CD4-positive, alpha-beta memory T cell (primary cell): ENCODE measurements around the gene PLCB1. TPM values are rescaled to one million over a fixed set of nuclear protein-coding genes. Genes with fewer than 3 reads are reported as not detected.

Experiments
- CTCF ChIA-PET: fragments of 350-600 bp; sonication (Branson Sonifier 250); formaldehyde crosslinking; loops from one replicate; lab custom pipeline; 2021; ENCODE audit warnings: inconsistent platforms; ENCODE audit not compliant: partially characterized antibody; lab: Charles Lee
- POLR2A ChIA-PET: fragments of 350-600 bp; sonication (Branson Sonifier 250); formaldehyde crosslinking; loops from one replicate; lab custom pipeline; 2021; ENCODE audit not compliant: partially characterized antibody; lab: Charles Lee
- DNase-seq, 5 donors: peaks; one replicate each; pipeline versions ENCODE4 v3.0.0 to v3.0.0-alpha.2; 2020 to 2022; ENCODE audit warnings: mixed read lengths in 1 of 5
- H3K27ac ChIP-seq: one replicate; pipeline ENCODE4 v1.7.0; 2013; ENCODE audit warnings: low read depth, low read length
- H3K27me3 ChIP-seq: 2 replicates; pipeline ENCODE4 v1.7.0; 2013; ENCODE audit warnings: mild to moderate bottlenecking, low read length, moderate library complexity; ENCODE audit not compliant: insufficient read depth
- H3K36me3 ChIP-seq: 2 replicates; pipeline ENCODE4 v1.7.0; 2013; ENCODE audit warnings: mild to moderate bottlenecking, low read length, moderate library complexity; ENCODE audit not compliant: insufficient read depth
- H3K4me1 ChIP-seq: 2 replicates; pipeline ENCODE4 v1.7.0; 2013; ENCODE audit warnings: mild to moderate bottlenecking, low read length, moderate library complexity; ENCODE audit not compliant: insufficient read depth
- H3K4me3 ChIP-seq, 2 donors: one replicate each; pipeline ENCODE4 v1.7.0; 2013; ENCODE audit warnings: low read length in 2 of 2, mild to moderate bottlenecking in 1 of 2
- H3K9me3 ChIP-seq, 2 donors: one replicate each; pipeline ENCODE4 v1.7.0; 2013; ENCODE audit warnings: low read length in 2 of 2, control low read depth in 1 of 2; ENCODE audit not compliant: control insufficient read depth in 1 of 2
- H3K27ac Mint-ChIP-seq, 7 donors: one replicate each; pipeline ENCODE4 v1.8.0; 2020 to 2021; ENCODE audit warnings: mixed read lengths in 7 of 7, mild to moderate bottlenecking in 6 of 7, inconsistent platforms in 3 of 7, moderate library complexity in 3 of 7
- H3K27me3 Mint-ChIP-seq, 2 donors: one replicate each; pipeline ENCODE4 v1.8.0; 2020 to 2021; ENCODE audit warnings: mixed read lengths in 2 of 2
- H3K36me3 Mint-ChIP-seq, 2 donors: one replicate each; pipeline ENCODE4 v1.8.0; 2020 to 2021; ENCODE audit warnings: mixed read lengths in 2 of 2, inconsistent platforms in 1 of 2, mild to moderate bottlenecking in 1 of 2
- H3K4me1 Mint-ChIP-seq, 4 donors: one replicate each; pipeline ENCODE4 v1.8.0; 2020 to 2021; ENCODE audit warnings: mixed read lengths in 4 of 4, mild to moderate bottlenecking in 1 of 4
- H3K4me3 Mint-ChIP-seq, 8 donors: one replicate each; pipeline ENCODE4 v1.8.0; 2020 to 2021; ENCODE audit warnings: mixed read lengths in 8 of 8, mild to moderate bottlenecking in 7 of 8, moderate library complexity in 6 of 8, inconsistent platforms in 3 of 8
- H3K9me3 Mint-ChIP-seq, 8 donors: one replicate each; pipeline ENCODE4 v1.8.0; 2020 to 2021; ENCODE audit warnings: mixed read lengths in 8 of 8, mild to moderate bottlenecking in 5 of 8, inconsistent platforms in 3 of 8, moderate library complexity in 1 of 8
- intact Hi-C: fragments of 100-400 bp; cut with micrococcal nuclease; formaldehyde crosslinking; loops from one replicate; pipeline ENCODE4 v1.15.1; 2023
- polyA plus RNA-seq, 2 donors: library from polyadenylated mRNA; unstranded; fragments of 300-500 nt; fragmentation: Illumina TruSeq; gene quantifications; one replicate each; pipeline ENCODE4 v1.2.3, GENCODE V29; 2021
- total RNA-seq, 2 experiments: library from RNA; stranded (reverse); gene quantifications; one replicate each; pipeline ENCODE4 v1.2.3, GENCODE V29; 2021

Gene PLCB1
- total and polyA plus RNA-seq, 4 experiments from 2014 or later: 5.5 to 9.6 (median 8.2) TPM

DNA sequence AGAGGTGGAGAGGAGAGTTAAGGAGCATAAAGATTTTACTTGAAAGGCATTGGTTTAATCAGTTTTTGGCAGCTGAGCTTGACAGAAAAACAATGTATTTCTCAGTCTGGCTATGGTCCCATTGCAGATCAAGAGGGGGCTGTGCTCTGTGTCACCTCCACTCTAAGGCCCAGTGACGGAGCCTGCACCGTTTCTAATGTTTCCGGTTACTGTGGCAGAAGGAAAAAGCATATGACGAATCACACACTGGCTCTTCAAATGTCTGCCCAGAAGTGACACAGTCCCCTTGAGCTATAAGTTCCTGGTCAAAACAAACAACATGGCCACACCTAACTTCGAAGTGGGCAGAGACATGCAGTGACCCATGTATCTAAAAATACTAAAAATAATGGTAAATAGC lies 372.0 kb downstream of the PLCB1 start:
- Histone ChIP-seq H3K9me3 (no peaks in the 10 kb centered on the region), H3K36me3 (no peaks in the 10 kb centered on the region), H3K27me3 (no peaks in the 10 kb centered on the region), H3K4me1 (no peaks in the 10 kb centered on the region), H3K4me3 (no peak overlapping the region), H3K27ac (no peak overlapping the region)
- peaks cover 0 to 6% (median 0%) of the 10 kb centered on the region in 8 donors for H3K9me3 Mint-ChIP-seq
- H3K36me3 Mint-ChIP-seq: no peaks in the 10 kb centered on the region
- H3K27ac Mint-ChIP-seq: no peak overlapping the region
- POLR2A ChIA-PET: no interaction called here
- no peak overlapping the region for H3K4me3 Mint-ChIP-seq
- intact Hi-C loops: no loop called here
- H3K27me3 Mint-ChIP-seq: no peaks in the 10 kb centered on the region
- DNase-seq: no peak
- H3K4me1 Mint-ChIP-seq: peaks cover 0 to 3% (median 0%) of the 10 kb centered on the region in 4 donors
- CTCF ChIA-PET: no interaction called here

DNA sequence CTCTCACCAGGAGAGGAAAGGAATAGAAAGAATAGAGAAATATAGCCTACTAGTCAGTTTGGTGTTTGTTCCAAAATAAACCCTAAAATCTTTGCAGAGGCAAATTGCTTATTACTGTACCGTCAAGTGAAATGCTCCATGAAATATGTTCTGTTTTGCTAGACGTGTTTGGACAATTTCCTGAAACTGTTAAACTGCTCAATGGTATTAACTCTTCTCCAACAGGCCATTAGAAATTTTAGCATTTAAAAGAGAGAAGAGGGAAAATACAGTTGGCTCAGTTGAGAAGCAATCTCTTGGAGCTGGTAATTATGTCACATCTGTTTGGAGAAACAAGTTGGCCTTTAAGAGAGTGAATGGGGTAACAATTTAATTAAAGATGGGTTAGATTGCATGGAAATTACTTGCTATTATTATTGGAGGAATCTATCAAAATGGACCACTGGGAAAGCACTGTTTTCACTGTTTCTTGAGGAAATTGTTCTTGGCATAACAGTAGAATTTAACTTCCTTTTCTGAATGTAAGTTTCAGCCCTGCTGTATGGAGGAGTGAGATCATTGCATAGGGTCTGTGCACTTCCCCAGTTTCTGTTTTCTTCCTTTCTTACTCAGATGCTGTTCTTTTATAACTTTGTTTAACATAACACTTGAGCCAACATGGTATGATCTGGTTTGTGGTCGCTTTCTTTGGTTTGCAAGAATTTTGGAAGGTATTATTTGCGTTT lies 373.6 kb downstream of the PLCB1 start:
- POLR2A ChIA-PET: no interaction called here
- CTCF ChIA-PET: no interaction called here
- Histone ChIP-seq H3K36me3 (no peaks in the 10 kb centered on the region), H3K9me3 (no peaks in the 10 kb centered on the region), H3K27me3 (no peaks in the 10 kb centered on the region), H3K4me1 (no peaks in the 10 kb centered on the region), H3K4me3 (no peak overlapping the region), H3K27ac (no peak overlapping the region)
- H3K27ac Mint-ChIP-seq: no peak overlapping the region
- intact Hi-C loops: no loop called here
- no peaks in the 10 kb centered on the region for H3K36me3 Mint-ChIP-seq
- no peaks in the 10 kb centered on the region for H3K27me3 Mint-ChIP-seq
- peaks cover 0 to 6% (median 0%) of the 10 kb centered on the region in 4 donors for H3K4me1 Mint-ChIP-seq
- peaks cover 0 to 6% (median 0%) of the 10 kb centered on the region in 8 donors for H3K9me3 Mint-ChIP-seq
- no peak overlapping the region for H3K4me3 Mint-ChIP-seq
- no peak for DNase-seq

DNA sequence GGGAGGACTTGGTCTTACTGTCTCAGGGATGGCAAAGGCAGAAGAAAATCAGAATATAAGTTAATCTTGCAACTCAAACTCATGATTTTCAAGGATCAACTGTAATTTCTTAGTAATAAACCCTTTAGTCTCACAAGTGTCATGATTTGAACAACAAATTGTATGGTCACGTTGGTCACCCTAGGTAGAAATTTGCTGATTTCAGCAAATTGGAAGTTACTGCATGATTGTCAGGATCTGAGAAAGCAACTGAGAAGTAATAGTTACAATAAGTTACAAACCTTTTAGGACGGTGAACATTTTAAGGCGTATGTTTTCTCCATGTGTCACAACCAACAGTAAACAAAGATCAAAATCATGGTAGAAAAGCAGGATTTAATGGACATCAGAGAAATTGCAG lies 375.2 kb downstream of the PLCB1 start:
- Histone ChIP-seq H3K36me3 (no peaks in the 10 kb centered on the region), H3K9me3 (no peaks in the 10 kb centered on the region), H3K4me3 (no peak overlapping the region), H3K27me3 (no peaks in the 10 kb centered on the region), H3K27ac (no peak overlapping the region), H3K4me1 (no peaks in the 10 kb centered on the region)
- Mint-ChIP-seq H3K27me3 (no peaks in the 10 kb centered on the region), H3K4me3 (no peak overlapping the region), H3K9me3 (peaks cover 0 to 4% (median 0%) of the 10 kb centered on the region in 8 donors), H3K4me1 (peaks cover 0 to 6% (median 0%) of the 10 kb centered on the region in 4 donors), H3K36me3 (no peaks in the 10 kb centered on the region), H3K27ac (no peak overlapping the region)
- ChIA-PET CTCF (no interaction called here), POLR2A (no interaction called here)
- DNase-seq: no peak
- intact Hi-C loops: no loop called here

DNA sequence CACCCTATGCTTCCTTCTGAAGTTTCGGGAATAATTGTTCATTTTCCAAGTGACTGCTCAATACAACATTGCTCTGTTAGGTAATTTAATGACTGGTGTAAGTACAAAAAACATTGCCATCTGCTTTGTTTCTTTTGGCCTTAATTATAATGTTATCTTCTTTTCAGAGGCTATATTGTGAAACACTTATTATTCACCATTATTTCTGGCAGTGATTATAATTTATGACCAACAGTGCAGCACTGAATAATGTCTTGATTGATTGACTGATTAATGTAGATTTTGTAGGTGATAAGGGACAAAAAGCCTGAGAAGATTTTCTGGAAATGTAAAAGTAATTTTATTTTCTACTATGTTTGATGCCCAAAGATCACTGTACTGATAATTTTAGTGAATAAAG lies 377.7 kb downstream of the PLCB1 start:
- Histone ChIP-seq H3K27me3 (no peaks in the 10 kb centered on the region), H3K27ac (no peak overlapping the region), H3K4me1 (no peaks in the 10 kb centered on the region), H3K9me3 (no peaks in the 10 kb centered on the region), H3K36me3 (no peaks in the 10 kb centered on the region), H3K4me3 (no peak overlapping the region)
- H3K4me3 Mint-ChIP-seq: no peak overlapping the region
- intact Hi-C loops: no loop called here
- H3K9me3 Mint-ChIP-seq: peaks cover 0 to 3% (median 0%) of the 10 kb centered on the region in 8 donors
- peaks cover 0 to 2% of the 10 kb centered on the region in 2 donors for H3K36me3 Mint-ChIP-seq
- ChIA-PET POLR2A (no interaction called here), CTCF (no interaction called here)
- peaks cover 0 to 6% (median 0%) of the 10 kb centered on the region in 4 donors for H3K4me1 Mint-ChIP-seq
- H3K27me3 Mint-ChIP-seq: no peaks in the 10 kb centered on the region
- DNase-seq: no peak
- no peak overlapping the region for H3K27ac Mint-ChIP-seq

DNA sequence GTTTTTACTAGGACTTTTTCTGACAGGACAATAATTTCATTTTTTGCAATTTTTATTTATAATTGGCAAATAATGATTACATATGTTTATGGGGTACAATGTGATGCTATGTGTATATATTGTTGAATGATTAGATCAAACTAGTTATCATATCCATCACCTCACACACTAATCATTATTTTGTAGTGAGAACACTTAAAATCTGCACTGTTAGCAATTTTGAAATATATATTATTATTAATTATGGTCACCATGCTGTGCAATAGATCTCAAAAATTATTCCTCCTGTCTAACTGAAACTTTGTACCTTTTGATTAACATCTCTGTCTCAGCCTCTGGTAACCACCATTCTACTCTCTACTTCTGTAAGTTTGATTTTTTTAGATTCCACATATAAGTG lies 378.7 kb downstream of the PLCB1 start:
- ChIA-PET POLR2A (no interaction called here), CTCF (no interaction called here)
- intact Hi-C loops: no loop called here
- H3K4me3 Mint-ChIP-seq: no peak overlapping the region
- H3K9me3 Mint-ChIP-seq: peaks cover 0 to 3% (median 0%) of the 10 kb centered on the region in 8 donors
- H3K27ac ChIP-seq: no peak overlapping the region
- H3K4me3 ChIP-seq: no peak overlapping the region
- H3K27me3 ChIP-seq: no peaks in the 10 kb centered on the region
- no peak overlapping the region for H3K27ac Mint-ChIP-seq
- peaks cover 0 to 2% of the 10 kb centered on the region in 2 donors for H3K36me3 Mint-ChIP-seq
- H3K9me3 ChIP-seq: no peaks in the 10 kb centered on the region
- no peaks in the 10 kb centered on the region for H3K36me3 ChIP-seq
- H3K4me1 ChIP-seq: no peaks in the 10 kb centered on the region
- H3K4me1 Mint-ChIP-seq: peaks cover 0 to 6% (median 0%) of the 10 kb centered on the region in 4 donors
- no peaks in the 10 kb centered on the region for H3K27me3 Mint-ChIP-seq
- DNase-seq: no peak

DNA sequence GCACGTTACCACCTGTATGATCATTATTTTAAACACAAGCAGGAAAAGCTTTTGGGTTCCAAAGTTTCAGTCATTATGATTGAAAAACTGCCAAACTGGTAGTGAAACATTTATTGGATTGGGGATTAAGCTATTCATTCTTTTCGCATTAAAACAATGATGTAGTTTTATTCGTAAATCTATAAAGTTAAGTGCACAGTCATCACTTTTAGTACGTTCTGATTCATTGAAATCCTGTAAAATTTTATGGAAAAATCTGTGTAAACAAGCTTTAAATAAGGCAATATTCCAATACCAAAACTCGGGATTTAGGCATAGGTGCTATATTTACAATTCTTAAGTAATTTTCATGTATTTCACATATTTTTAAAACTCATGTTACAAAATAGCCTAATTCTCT lies 379.9 kb downstream of the PLCB1 start:
- Histone ChIP-seq H3K4me1 (no peaks in the 10 kb centered on the region), H3K36me3 (no peaks in the 10 kb centered on the region), H3K27ac (no peak overlapping the region), H3K4me3 (no peak overlapping the region), H3K27me3 (no peaks in the 10 kb centered on the region), H3K9me3 (no peaks in the 10 kb centered on the region)
- peaks cover 0 to 8% (median 1%) of the 10 kb centered on the region in 8 donors for H3K9me3 Mint-ChIP-seq
- H3K4me1 Mint-ChIP-seq: peaks cover 0 to 6% (median 1%) of the 10 kb centered on the region in 4 donors
- DNase-seq: no peak
- no peaks in the 10 kb centered on the region for H3K27me3 Mint-ChIP-seq
- ChIA-PET CTCF (no interaction called here), POLR2A (no interaction called here)
- no peak overlapping the region for H3K27ac Mint-ChIP-seq
- no peak overlapping the region for H3K4me3 Mint-ChIP-seq
- intact Hi-C loops: no loop called here
- H3K36me3 Mint-ChIP-seq: peaks cover 0 to 2% of the 10 kb centered on the region in 2 donors

DNA sequence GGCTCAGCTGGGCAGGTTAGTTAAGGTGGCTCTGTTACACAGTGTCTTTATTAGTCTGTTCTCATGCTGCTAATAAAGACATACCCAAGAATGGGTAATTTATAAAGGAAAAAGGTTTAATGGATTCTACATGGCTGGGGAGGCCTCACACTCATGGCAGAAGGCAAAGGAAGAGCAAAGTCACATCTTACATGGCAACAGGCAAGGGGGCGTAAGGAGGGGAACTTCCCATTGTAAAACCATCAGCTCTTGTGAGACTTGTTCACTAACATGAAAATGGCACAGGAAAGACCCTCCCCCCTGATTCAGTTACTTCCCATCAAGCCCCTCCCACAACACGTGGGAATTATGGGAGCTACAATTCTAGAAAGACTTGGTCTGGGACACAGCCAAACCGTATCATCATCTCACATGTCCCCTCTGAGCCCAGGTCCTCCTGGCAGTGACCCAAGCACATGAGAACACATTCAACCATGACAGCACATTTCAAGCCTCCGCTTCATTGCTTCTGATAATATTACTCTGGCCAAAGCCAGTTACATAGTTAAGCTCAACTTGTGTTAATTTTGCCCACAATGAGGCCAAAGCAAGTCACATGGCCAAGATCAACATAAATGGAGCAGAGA lies 383.9 kb downstream of the PLCB1 start:
- no peak overlapping the region for H3K4me3 ChIP-seq
- CTCF ChIA-PET: no interaction called here

More for the DNA sequence above, 383.9 kb downstream of the PLCB1 start:
- Histone ChIP-seq H3K4me1 (no peaks in the 10 kb centered on the region), H3K9me3 (no peaks in the 10 kb centered on the region), H3K27ac (no peak overlapping the region), H3K27me3 (no peaks in the 10 kb centered on the region), H3K36me3 (no peaks in the 10 kb centered on the region)
- no peak overlapping the region for H3K27ac Mint-ChIP-seq
- POLR2A ChIA-PET: no interaction called here
- intact Hi-C loops: no loop called here
- peaks cover 0 to 2% of the 10 kb centered on the region in 2 donors for H3K36me3 Mint-ChIP-seq
- H3K9me3 Mint-ChIP-seq: peaks cover 0 to 8% (median 0%) of the 10 kb centered on the region in 8 donors
- peak overlapping the region in 1 of 8 donors; percentile 3 for H3K4me3 Mint-ChIP-seq
- no peaks in the 10 kb centered on the region for H3K27me3 Mint-ChIP-seq
- DNase-seq: peak in 1 of 5 donors; percentile 19
- H3K4me1 Mint-ChIP-seq: peaks cover 0 to 6% (median 4%) of the 10 kb centered on the region in 4 donors
